ENCODE measurements around the gene ZSCAN32.
A peak's percentile ranks its signal among the peaks of the same experiment; 100 is the strongest.

Gene ZSCAN32

DNA sequence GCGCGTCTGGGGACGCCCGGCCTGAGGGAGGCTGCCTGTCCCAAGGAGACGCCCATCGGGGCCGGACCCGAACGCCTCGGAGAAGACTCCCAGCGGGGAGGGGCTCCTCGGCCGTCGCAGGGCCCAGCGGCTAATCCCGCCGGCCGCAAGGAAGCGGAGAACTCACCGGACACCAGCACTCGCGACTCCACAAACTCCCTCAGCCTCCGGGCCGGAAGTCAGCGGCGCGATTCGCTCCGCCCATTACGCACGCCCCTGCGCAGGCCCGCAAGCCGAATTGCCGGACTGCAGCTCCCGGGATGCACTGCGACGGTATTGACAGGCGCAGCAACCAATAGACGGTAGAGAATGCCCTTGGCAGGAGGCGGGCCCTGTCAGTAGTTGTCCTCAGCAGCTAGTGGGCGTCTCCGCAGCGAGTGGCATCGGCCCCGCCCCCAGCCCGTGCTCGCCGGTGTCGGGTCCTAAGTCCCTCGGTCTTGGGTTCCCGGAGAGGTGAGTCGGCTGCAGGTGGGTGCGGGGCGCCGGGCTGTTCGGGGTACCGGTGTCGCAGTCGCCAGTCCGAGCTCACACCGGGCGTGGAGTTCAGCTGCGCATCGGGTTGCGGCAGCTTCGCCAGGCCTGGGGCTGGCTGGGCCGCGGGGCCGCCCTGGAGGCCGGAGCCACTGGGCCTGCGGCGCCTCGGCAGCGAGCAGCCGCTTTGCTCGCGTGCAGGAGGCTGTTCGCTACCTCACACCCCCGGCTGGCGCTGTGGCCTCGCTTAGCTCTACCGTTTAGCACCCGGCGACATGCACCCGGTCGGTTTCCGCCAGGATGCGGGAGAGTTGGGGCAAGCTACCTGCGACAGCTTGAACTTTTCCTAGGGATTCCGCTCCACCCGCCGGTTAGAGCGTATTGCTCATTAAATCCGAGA is at the start of gene ZSCAN32, which contains the start of gene ZNF174:
ZSCAN32 (minus strand) TSS at position 226 of the 910 bp plus-strand sequence. CDS start 3,447 bp downstream, outside the sequence.
ZNF174 (plus strand) TSS at position 437 of the 910 bp plus-strand sequence. CDS start 790 bp downstream, outside the sequence.
- POLR2A ChIA-PET, result interaction anchor here (0.9 to 2.7 kb wide), 4 partner anchors 13 to 118 kb away, joined by 4 to 13 read pairs (median 4); partner anchors contain the start of genes NAA60 and ZNF597
- peak within 1 kb of the TSS; percentile 92 for H3K4me3 ChIP-seq (ENCODE audit: low read depth, low read length)
- TF ChIP-seq, protein P1, sequence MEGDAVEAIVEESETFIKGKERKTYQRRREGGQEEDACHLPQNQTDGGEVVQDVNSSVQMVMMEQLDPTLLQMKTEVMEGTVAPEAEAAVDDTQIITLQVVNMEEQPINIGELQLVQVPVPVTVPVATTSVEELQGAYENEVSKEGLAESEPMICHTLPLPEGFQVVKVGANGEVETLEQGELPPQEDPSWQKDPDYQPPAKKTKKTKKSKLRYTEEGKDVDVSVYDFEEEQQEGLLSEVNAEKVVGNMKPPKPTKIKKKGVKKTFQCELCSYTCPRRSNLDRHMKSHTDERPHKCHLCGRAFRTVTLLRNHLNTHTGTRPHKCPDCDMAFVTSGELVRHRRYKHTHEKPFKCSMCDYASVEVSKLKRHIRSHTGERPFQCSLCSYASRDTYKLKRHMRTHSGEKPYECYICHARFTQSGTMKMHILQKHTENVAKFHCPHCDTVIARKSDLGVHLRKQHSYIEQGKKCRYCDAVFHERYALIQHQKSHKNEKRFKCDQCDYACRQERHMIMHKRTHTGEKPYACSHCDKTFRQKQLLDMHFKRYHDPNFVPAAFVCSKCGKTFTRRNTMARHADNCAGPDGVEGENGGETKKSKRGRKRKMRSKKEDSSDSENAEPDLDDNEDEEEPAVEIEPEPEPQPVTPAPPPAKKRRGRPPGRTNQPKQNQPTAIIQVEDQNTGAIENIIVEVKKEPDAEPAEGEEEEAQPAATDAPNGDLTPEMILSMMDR (IDR thresholded peaks at IDR 0.05; ENCODE audit: insufficient read depth, low read length, missing control alignments), result no peak
- CTCF ChIA-PET, result interaction anchor here (1.4 kb wide), 1 partner anchor 8 kb away, joined by 3 read pairs; no protein-coding TSS in a partner anchor
- DNase-seq (ENCODE audit: low read depth, low spot score), result peak; percentile 94

DNA sequence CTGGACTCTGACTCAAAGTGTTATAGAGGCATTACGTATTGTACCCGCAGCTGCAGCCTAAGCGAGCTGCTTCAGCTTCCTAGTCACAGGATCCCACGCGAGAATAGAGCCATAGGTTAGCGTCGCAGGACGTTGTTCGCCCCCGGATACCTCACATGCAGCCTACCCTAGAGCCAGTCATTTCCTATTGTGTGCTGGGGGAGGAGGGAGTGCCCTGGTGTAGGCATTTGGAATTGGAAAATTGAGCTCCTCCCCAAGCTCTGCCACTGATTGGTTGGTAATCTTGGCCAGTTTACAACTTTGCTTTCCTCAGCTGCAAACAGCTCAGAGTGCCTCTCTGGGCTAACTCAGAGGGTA is 43.2 kb upstream of the ZSCAN32 start:
- peak; percentile 33 for DNase-seq (ENCODE audit: low read depth, low spot score)
- TF ChIP-seq, protein P1 (IDR thresholded peaks at IDR 0.05; ENCODE audit: insufficient read depth, low read length, missing control alignments), result no peak
- CTCF ChIA-PET, result interaction anchor here (1.0 to 1.9 kb wide), 2 partner anchors 13 to 177 kb away, joined by 4 to 5 read pairs; no protein-coding TSS in a partner anchor
- POLR2A ChIA-PET, result interaction anchor here (0.9 to 2.4 kb wide), 5 partner anchors 10 to 179 kb away, joined by 3 to 16 read pairs (median 4); partner anchors contain the start of genes ZNF174 and ZSCAN32
- peak overlapping the region; percentile 73 for H3K4me3 ChIP-seq (ENCODE audit: low read depth, low read length)

DNA sequence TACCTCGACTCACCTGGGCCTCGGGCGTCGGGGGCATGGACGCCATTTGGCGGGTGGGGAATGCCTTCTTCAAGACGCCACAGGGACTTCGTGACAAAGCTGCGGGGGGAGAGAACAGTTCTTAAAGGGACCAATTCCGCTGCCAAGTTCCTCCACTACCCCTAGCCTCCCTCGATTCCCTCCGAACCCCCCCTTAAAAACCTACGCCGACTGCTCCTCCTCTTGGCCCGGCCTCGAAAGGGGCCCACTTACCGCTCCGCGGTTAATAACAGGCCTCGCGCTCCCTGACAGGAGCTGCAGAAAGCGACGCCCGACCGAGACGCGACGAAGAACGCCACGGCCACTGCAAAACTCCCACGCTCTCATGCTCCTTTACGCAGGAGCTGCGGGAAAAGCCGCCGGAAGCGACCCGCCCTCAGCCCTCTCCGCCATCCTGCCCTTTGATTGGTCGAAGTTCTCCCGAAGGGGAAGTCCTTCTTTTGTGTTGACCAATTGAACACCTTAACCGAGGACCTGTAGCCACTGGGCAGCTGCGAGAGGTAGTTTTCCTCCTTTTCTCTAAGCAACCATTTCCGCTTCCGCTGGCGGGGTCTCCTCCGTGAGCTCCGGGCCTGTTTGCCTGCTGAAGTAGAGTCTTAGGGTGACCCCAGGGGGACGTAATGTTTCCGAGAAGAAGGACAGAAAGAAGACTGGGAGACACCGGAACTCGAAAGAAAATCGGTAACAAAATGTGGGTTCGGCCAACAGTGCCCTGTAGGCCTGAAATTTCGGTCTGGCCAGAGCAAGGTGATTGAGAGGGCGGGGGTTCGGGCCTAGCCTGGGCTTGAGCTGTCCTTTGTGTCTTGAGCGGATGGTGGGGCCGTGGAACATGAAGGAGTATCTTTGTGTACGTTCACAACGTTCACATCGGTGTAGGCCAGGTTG is 42.6 kb upstream of the ZSCAN32 start, which contains the start of the genes NAA60 and ZNF597:
NAA60 (plus strand) TSS at position 573 of the 924 bp plus-strand sequence. CDS start 32,548 bp downstream, outside the sequence.
ZNF597 (minus strand) TSS at position 397 of the 924 bp plus-strand sequence; CDS start at position 46, 351 bp downstream.
- H3K4me3 ChIP-seq (ENCODE audit: low read depth, low read length), result peak within 1 kb of the TSS; percentile 73
- TF ChIP-seq, protein P1 (IDR thresholded peaks at IDR 0.05; ENCODE audit: insufficient read depth, low read length, missing control alignments), result no peak
- CTCF ChIA-PET, result interaction anchor here (1.0 to 1.9 kb wide), 2 partner anchors 14 to 176 kb away, joined by 4 to 5 read pairs; no protein-coding TSS in a partner anchor
- peak; percentile 72 for DNase-seq (ENCODE audit: low read depth, low spot score)
- POLR2A ChIA-PET, result interaction anchor here (0.9 to 2.4 kb wide), 5 partner anchors 11 to 179 kb away, joined by 3 to 16 read pairs (median 4); partner anchors contain the start of genes ZNF174 and ZSCAN32

DNA sequence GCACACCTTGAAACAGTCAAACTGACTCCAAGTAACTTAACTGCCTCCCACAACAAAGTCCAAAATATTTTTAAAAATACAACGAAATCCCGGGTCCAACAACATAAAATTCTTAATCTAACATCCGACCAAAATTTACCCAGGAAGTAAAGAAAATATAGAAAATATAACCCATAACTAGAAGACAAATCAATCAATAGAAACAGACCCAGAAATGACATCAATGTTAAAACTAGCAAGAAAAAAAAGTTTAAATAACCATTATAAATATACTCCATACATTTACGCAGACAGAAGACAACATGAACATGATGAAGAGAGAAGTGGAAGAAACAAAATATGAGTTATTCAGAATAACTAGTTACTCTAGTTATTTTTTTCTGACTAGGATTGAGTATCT is 38.8 kb upstream of the ZSCAN32 start:
- ChIA-PET POLR2A (no interaction called here), CTCF (no interaction called here)
- H3K4me3 ChIP-seq (ENCODE audit: low read depth, low read length), result no peak overlapping the region
- DNase-seq (ENCODE audit: low read depth, low spot score), result no peak
- TF ChIP-seq, protein P1 (IDR thresholded peaks at IDR 0.05; ENCODE audit: insufficient read depth, low read length, missing control alignments), result no peak

DNA sequence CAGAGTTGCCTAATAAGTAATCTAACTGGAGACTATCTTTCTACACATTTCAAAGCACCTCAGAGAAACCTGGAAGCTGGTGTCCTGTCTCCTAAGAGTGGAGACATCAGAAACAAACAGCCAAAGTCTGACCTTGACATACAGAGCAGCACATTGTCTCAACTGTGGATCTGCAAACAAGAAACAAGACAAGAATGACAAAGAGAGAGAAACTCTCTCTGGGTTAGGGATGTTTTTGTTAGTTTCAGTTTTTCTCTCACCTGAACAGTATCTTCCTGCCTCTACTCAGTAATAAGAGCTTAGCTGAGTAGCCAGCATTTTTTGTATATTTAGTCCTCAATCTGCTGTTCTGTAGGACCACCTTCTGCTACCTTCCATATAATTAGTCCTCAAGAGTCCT is 33.6 kb upstream of the ZSCAN32 start:
- no peak overlapping the region for H3K4me3 ChIP-seq (ENCODE audit: low read depth, low read length)
- TF ChIP-seq, protein P1 (IDR thresholded peaks at IDR 0.05; ENCODE audit: insufficient read depth, low read length, missing control alignments), result no peak
- no peak for DNase-seq (ENCODE audit: low read depth, low spot score)
- ChIA-PET POLR2A (no interaction called here), CTCF (no interaction called here)
